ENCODE measurements around the gene TXNDC11.

GRCh38 chr16:11655655-11656054, 87.0 kb downstream of the TXNDC11 start:
- TF ChIP-seq CTCF (IDR thresholded peaks at IDR 0.05; ENCODE audit: insufficient read depth, low read depth, low read length) (no peak), EZH2 (IDR thresholded peaks at IDR 0.05; ENCODE audit: insufficient read depth, low read length) (no peak)
